ENCODE data around the gene PGLYRP1. TPM values are rescaled to one million over a fixed set of nuclear protein-coding genes. Genes with fewer than 3 reads are reported as not detected.

PGLYRP1 gene
- polyA plus RNA-seq, 3 donors, result 7.6 to 8.7 TPM; not detected in 1

DNA sequence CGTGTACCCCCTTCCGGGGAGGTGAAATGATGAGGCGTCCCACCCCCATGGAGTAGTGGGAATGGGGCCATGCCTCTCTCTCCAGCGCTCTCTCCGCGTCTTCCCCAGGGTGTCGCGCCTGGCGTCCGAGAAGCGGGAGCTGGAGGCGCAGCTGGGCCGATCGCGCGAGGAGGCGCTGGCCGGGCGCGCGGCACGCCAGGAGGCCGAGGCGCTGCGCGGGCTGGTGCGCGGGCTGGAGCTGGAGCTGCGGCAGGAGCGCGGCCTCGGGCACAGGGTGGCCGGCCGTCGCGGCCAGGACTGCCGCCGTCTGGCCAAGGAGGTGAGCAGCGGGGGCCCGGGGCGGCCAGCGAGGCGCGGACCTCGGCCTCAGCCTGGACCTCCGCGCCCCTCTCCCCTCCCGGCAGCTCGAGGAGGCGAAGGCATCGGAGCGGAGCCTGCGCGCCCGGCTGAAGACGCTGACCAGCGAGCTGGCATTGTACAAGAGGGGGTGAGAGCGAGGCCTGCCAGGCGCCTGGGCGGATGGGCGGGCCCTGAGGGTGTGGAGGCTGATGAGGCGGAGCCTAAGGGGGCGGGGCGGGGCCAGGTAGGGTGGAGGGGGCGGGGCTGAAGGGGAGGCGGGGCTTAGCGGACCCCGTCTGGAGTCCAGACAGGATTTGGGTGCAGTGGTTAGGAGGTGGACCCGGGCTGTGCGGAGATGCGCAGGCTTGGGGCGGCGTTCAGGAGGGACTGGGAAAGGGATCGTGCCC lies 7.7 kb downstream of the PGLYRP1 start:
- H3K27ac ChIP-seq (ENCODE audit: low read depth, low read length), result no peak overlapping the region
- 7 to 25% (median 10%) methylated on average over 66 to 74 of the region's 74 CpGs for WGBS, 3 donors

DNA sequence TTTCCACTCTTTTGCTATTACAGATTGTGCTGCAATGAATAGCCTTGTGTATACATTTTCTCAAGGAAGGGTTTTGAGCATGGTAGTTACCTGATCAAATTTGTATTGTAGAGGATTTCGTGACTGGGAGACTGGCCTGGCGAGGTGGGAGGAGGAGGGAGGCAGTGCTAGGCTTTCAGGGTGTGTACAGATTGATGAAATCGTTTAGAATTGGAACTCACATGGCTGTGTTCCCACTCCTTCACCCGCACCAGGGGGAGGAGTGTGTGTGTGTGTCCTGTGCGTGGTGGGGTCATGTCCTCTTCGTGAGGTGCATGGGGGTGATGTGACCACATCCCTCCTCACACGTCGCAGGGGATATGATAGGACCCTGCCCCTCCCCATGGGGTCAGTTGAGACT lies 8.3 kb downstream of the PGLYRP1 start:
- H3K27ac ChIP-seq (ENCODE audit: low read depth, low read length), result no peak overlapping the region
- 27 to 53% (median 51%) methylated on average over 8 of the region's 8 CpGs for WGBS, 3 donors

DNA sequence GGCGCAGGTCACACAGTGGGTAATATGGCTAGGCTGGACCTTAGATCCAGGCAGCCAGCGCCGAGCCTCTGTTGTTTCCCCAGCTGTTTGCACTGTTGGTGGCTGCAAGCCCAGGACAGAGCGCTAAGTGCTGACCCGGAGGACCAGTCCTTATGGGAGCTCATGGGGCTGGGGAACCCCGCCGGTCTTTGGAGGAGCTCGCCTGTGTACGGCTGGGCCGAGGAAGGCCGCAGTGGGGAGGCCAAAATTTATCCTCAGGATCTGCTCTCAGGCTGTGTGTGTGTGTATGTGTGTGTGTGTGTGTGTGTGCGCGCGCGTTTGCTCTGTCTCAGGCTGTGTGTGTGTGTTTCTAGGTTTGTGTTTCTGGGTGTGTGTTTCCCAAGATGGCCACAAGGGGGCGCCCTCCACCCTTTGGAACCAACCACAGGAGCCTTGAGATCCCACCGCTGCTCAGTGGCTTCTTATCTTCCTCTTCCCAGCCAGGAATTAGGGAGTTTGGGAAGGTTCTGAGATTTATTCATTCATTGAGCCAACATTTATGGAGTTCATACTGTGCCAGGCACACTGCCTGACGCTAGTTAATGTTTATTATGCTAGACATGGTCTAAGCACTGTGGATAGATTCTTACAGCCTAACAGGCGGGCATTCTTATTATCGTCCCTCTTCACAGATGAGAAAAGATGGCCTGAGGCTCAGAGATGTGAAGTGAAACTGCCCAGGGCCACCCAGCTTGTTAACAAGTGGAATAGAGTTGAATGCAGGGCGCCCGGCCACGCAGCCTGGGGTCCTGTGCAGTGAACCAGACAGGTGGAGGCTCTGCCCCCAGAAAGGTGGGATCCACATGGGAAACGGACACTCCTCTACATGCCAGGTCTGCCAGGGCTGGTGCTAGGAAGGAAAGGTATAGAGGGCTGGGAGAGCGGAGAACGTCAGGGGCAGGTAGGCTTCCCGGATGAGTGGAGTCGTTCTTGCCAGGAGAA lies 13.0 kb downstream of the PGLYRP1 start:
- 50 to 63% (median 52%) methylated on average over 28 of the region's 28 CpGs for WGBS, 3 donors

GRCh38 chr19:46006411-46006810 lies 16.4 kb downstream of the PGLYRP1 start:
- no peak overlapping the region for H3K27ac ChIP-seq (ENCODE audit: low read depth, low read length)
- 94 to 97% (median 96%) methylated on average over 13 of the region's 13 CpGs for WGBS, 3 donors

More for the DNA sequence above, 13.0 kb downstream of the PGLYRP1 start:
- no peak overlapping the region for H3K27ac ChIP-seq (ENCODE audit: low read depth, low read length)

DNA sequence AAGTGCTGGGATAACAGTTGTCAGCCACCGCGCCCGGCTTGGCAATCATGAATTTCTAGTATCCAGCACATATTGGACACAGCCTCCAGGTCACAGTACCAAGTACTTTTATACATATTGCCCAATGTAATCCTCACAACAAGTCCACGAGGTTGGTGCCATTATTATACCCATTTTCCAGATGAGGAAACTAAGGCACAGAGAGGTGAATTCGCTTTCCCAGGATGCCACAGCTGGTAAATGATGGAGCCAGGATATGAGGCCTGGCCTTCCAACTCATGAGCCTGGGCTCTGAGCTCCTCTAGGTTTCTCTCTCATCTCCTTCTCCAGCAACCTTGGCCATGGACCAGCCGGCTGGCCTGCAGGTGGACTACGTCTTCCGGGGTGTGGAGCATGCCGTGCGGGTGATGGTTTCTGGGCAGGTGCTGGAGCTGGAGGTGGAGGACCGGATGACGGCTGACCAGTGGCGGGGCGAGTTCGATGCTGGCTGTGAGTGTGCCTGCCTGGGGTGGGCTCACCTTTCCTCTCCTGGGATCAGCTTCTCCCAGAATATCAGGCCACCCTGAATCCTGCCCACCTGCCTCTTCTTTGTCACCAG lies 20.1 kb downstream of the PGLYRP1 start:
- no peak overlapping the region for H3K27ac ChIP-seq (ENCODE audit: low read depth, low read length)
- 94 to 95% (median 95%) methylated on average over 14 to 15 of the region's 15 CpGs for WGBS, 3 donors

DNA sequence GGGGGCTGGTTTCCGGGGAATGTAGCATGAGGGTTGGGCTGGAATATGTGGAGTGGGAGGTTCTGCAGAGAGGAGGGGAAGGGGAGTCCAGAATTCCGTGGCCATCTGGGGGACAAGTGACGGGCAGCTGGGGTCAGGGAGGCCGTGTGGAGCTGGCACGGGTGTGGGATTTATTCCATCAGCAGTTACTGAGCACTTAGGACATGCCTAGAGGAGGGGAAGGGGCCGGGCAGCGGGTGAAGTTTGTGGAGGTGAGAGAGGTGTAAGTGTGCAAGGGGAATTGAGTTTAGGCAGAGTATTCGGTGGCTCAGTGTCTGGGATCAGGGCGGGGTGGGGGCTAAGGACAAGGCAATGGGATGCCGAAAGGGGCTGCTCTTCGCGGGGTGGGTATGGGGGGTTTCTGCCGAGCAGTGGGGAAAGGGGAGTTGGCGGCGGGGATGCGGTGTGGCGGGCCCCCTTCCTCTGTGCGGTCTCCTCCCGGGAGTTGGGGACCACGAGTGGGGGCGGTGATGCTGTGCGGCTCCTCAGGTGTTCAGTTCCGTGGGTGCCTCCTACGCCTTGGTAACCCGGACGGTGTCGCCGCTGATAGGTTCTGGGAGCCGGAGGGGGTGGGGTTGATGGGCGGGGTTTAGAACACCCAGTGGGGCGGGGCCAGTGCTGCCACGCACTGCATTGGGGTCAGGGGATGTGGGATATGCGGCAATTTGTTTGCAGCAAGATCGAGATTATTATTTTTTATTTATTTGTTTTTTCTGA lies 22.2 kb downstream of the PGLYRP1 start:
- H3K27ac ChIP-seq (ENCODE audit: low read depth, low read length), result no peak overlapping the region
- 7 to 8% (median 7%) methylated on average over 31 to 34 of the region's 34 CpGs for WGBS, 3 donors

DNA sequence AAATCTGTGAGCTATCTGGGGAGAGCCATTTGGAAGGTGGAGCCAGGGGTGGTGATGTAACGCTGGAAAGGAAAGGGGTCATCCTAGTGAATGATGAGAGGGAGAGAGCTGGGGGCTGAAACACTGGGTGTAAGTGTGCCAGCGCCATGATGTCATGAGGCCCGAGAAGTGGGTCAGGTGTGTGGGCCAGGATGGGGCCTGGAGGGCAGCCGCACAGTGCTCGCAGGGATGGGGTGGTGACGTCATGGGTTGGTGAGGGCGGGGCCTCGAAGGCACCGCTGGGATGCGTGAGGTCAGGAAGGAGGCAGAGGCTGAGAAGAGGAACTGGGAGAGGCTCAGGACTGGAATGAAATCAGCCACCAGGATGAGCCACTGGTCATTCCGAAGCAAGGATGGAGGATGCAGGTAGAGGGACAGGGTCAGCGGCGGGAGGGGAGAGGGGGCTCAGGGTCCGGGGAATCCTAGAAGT lies 23.2 kb downstream of the PGLYRP1 start:
- WGBS, 3 donors, result 14 to 20% (median 20%) methylated on average over 13 to 14 of the region's 14 CpGs
- H3K27ac ChIP-seq (ENCODE audit: low read depth, low read length), result no peak overlapping the region

- 91 to 93% (median 93%) methylated on average over 4 of the region's 4 CpGs for WGBS, 3 donors
- H3K27ac ChIP-seq (ENCODE audit: low read depth, low read length), result no peak overlapping the region
These were observed 24.0 kb downstream of the PGLYRP1 start for GRCh38 chr19:45998834-45999233.

DNA sequence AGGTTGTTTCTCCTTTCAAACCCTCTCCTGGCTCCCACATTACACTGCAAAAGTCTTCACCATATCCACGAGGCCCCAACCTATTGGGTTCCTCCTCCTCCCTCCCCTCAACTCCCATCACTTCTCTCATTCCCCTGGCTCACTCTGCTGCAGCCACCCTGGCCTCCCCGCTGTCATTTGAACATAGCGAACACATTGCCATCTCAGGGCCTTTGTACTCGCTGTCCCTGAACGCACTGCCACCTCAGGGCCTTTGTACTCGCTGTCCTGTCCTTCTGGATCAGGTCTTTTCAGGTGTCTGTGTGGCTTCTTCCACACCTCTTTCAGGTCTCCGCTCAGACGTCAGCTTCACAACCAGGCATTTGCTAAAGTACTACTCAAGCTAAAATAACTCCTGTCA lies 25.9 kb downstream of the PGLYRP1 start:
- 83 to 93% (median 86%) methylated on average over 8 of the region's 8 CpGs for WGBS, 3 donors
- H3K27ac ChIP-seq (ENCODE audit: low read depth, low read length), result no peak overlapping the region

DNA sequence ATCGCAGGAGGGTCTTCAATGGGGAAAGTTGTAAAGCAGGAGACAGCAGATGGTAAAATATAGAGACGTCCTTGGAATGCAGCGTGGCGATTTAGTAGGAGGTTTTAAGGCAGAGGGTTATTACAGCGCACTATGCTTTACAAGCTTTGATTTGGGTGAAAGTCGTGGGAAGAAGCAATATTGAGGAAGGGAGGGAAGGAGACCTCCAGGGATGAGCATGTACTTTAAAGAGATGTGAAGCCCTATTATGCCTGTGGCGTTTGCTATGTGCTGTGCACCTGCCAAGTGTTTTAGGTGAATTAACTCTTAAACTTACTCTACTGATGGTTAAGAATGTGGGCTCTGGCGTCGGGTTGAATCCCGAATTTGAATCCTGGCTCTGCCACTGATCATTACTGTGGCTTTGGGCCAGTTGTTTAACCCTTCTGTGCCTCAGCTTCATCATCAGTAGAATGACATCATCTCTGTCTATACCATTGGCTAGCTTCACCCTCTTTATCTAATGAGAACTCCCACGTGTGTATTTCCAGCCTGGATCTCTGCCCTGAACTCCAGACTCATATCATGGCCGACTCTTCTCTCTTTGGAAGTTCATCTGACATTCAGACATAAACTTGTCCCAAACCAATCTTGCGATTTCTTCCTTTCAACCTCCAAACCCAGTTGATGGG lies 27.0 kb downstream of the PGLYRP1 start:
- 9 to 18% (median 15%) methylated on average over 13 of the region's 13 CpGs for WGBS, 3 donors
- no peak overlapping the region for H3K27ac ChIP-seq (ENCODE audit: low read depth, low read length)

- WGBS, 3 donors, result 0% methylated on average over 34 of the region's 34 CpGs
- no peak within 1 kb of the TSS for H3K27ac ChIP-seq (ENCODE audit: low read depth, low read length)
These were observed 27.7 kb downstream of the PGLYRP1 start, which contains the start of gene CCDC61 for GRCh38 chr19:45994998-45995714. Gene CCDC61 (plus strand): TSS chr19:45995467. CDS start chr19:46003019, 7,552 bp downstream.

GRCh38 chr19:45994456-45994997 lies 28.3 kb downstream of the PGLYRP1 start:
- no peak overlapping the region for H3K27ac ChIP-seq (ENCODE audit: low read depth, low read length)

DNA sequence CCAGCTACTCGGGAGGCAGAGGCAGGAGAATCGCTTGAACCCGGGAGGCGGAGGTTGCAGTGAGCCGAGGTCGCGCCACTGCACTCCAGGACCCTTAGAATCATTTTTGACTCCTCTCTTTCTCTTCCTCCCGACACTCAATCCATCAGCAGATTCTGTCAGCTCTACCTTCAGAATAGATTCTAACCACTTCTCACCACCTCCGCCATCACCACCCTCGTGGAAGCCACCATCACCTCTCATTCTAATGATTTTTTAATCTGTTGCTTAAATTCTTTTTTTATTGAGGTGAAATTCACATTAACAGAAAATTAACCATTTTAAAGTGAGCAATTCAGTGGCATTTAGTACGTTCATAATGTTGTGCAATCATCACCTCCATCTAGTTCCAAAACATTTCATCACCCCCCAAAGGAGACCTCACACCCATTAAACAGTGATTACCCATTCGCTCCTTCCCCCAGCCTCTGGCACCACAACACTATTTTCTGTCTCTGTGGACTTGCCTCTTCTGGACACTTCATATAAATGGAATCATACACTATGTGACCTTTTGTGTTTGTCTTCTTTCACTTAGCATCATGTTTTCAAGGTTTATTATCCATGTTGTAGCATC lies 32.6 kb downstream of the PGLYRP1 start:
- 78 to 80% (median 79%) methylated on average over 12 of the region's 12 CpGs for WGBS, 3 donors

More at GRCh38 chr19:45994456-45994997, 28.3 kb downstream of the PGLYRP1 start:
- WGBS, 3 donors, result 5 to 6% (median 5%) methylated on average over 8 of the region's 8 CpGs

DNA sequence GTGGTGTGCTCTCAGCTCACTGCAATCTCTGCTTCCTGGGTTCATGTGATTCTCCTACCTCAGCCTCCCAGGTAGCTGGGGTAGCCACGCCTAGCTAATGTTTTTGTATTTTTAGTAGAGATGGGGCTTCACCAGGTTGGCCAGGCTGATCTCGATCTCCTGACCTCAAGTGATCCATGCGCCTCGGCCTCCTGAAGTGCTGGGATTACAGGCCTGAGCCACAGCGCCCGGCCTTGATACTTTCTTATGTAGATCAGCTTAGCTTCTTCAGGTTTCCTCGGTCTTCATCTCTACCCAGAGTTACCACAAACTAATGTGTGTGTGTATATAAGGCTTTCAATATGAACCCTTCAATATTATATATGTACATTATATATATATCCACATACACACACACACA lies 37.5 kb downstream of the PGLYRP1 start:
- WGBS, 3 donors, result 80 to 85% (median 85%) methylated on average over 7 of the region's 7 CpGs
- no peak overlapping the region for H3K27ac ChIP-seq (ENCODE audit: low read depth, low read length)

More for the DNA sequence above, 32.6 kb downstream of the PGLYRP1 start:
- H3K27ac ChIP-seq (ENCODE audit: low read depth, low read length), result no peak overlapping the region

DNA sequence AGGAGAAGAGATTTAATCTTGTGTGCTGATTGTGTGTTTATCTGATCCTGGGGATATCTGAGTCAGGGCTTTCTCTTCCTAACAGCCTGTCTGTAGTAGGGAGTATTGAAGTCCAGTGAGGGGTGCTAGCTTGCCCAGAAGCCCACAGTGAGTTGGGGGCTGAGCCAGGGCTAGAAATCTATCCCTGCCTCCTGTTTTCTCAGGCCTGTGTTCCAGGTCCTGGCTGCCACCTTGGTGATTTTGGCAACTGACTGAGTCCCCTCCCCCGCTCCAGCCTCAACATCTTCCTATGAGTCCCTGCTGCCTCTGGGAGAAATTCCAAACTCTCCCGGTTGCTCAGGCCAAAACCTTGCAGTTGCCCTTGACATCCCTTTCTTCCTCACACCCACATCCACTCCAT lies 41.5 kb downstream of the PGLYRP1 start:
- no peak overlapping the region for H3K27ac ChIP-seq (ENCODE audit: low read depth, low read length)
- 51 to 56% (median 53%) methylated on average over 2 of the region's 2 CpGs for WGBS, 3 donors

DNA sequence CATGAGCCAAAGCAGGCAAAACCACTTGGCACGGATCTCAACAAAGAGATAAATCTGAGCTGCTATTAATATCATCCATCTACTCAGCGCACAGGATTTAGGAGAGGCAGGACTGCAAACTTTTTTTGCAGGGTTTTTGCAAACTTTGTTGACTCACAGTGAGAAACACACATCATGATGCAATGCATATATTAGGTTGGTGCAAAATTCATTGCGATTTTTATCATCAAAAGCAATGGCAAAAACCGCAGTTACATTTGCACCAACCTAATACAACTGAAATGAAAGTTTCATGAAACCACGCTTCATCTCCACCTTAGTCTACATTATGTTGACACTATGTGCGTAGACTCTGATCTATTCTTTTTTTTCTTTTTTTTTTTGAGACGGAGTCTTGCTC lies 44.7 kb downstream of the PGLYRP1 start:
- H3K27ac ChIP-seq (ENCODE audit: low read depth, low read length), result no peak overlapping the region
- WGBS, 3 donors, result 76 to 80% (median 76%) methylated on average over 7 of the region's 7 CpGs
